HG03457 (cell line): Measurements from ENCODE around the gene PPIA.
"Not testable (repeated sequence)": the region's sequence is repeated elsewhere in the genome, so short reads cannot be mapped to it uniquely, and the experiment has no call there.

Experiments
- ATAC-seq: cut with Tn5 transposase; IDR thresholded peaks from one replicate; pipeline ENCODE4 v1.9.1; 2021; ENCODE audit warnings: moderate number of reproducible peaks; ENCODE audit not compliant: unreplicated experiment

Gene PPIA

GRCh38 chr7:44819292-44819691 lies 22.8 kb downstream of the PPIA start:
- no peak for ATAC-seq

- no peak for ATAC-seq
These were observed 26.8 kb downstream of the PPIA start for GRCh38 chr7:44823255-44823781.

GRCh38 chr7:44824894-44825526 lies 28.5 kb downstream of the PPIA start:
- ATAC-seq, result no peak

- no peak for ATAC-seq
These were observed 31.1 kb downstream of the PPIA start for GRCh38 chr7:44827567-44827966.

GRCh38 chr7:44838751-44839150 lies 42.3 kb downstream of the PPIA start:
- no peak for ATAC-seq

- ATAC-seq, result not testable (repeated sequence)
These were observed 46.2 kb downstream of the PPIA start for GRCh38 chr7:44842675-44843074.

- ATAC-seq, result not testable (repeated sequence)
These were observed 47.0 kb downstream of the PPIA start for GRCh38 chr7:44843440-44843839.

GRCh38 chr7:44845451-44845850 lies 49.0 kb downstream of the PPIA start:
- no peak for ATAC-seq

GRCh38 chr7:44846390-44846789 lies 49.9 kb downstream of the PPIA start:
- not testable (repeated sequence) for ATAC-seq

GRCh38 chr7:44846816-44847508 lies 50.5 kb downstream of the PPIA start:
- ATAC-seq, result no peak

- peak; percentile 45 for ATAC-seq
These were observed 51.0 kb downstream of the PPIA start for GRCh38 chr7:44847509-44847919.

GRCh38 chr7:44847920-44848634 lies 51.6 kb downstream of the PPIA start, which contains the start of gene H2AZ2:
Gene H2AZ2 (minus strand): TSS chr7:44848087. CDS start chr7:44847971, 116 bp downstream.
- peak; percentile 80 for ATAC-seq

GRCh38 chr7:44849259-44849884 lies 52.9 kb downstream of the PPIA start:
- no peak for ATAC-seq

- ATAC-seq, result no peak
These were observed 53.5 kb downstream of the PPIA start for GRCh38 chr7:44849885-44850544.

- no peak for ATAC-seq
These were observed 56.1 kb downstream of the PPIA start for GRCh38 chr7:44852590-44852989.
